Mammary epithelial cell (primary cell): Measurements from ENCODE around the gene C6orf58.

Experiments used
- CTCF ChIP-seq, 2 donors: IDR thresholded peaks in 1 of 2; conservative IDR thresholded peaks in 1 of 2; 2 replicates each; pipeline ENCODE4 v1.5.1; 2011 to 2012; ENCODE audit warnings: inconsistent platforms in 2 of 2, low read length in 2 of 2, mild to moderate bottlenecking in 2 of 2, control low read depth in 1 of 2, low read depth in 1 of 2; ENCODE audit not compliant: insufficient read depth in 1 of 2; ENCODE audit errors: extremely low read depth in 1 of 2
- EZH2 ChIP-seq: IDR thresholded peaks from 2 replicates; pipeline ENCODE4 v1.6.1; 2012; ENCODE audit warnings: low read length, inconsistent platforms, borderline replicate concordance

- TF ChIP-seq EZH2 = no peak
- no peak for TF ChIP-seq CTCF (conservative IDR thresholded peaks at IDR 0.05 in 1 of 2, IDR thresholded peaks at IDR 0.05 in 1 of 2; ENCODE audit: extremely low read depth in 1 of 2, insufficient read depth in 1 of 2, low read depth in 1 of 2, low read length in 2 of 2)
These were observed 53.8 kb downstream of the C6orf58 start for GRCh38 chr6:127630800-127631199.
